Gastroesophageal sphincter (tissue), 2 donors: ENCODE measurements around the gene NFKB1.

Source experiments
- POLR2A ChIP-seq, 2 donors: fragments of 450-650 bp; IDR thresholded peaks; one replicate each; pipeline ENCODE4 v1.6.1; 2017; ENCODE audit warnings: antibody characterized with exemption in 2 of 2, mild to moderate bottlenecking in 2 of 2, moderate library complexity in 1 of 2
- POLR2AphosphoS5 ChIP-seq: sonication (generic); formaldehyde crosslinking; IDR thresholded peaks from one replicate; pipeline ENCODE4 v1.6.1; 2017; ENCODE audit warnings: antibody characterized with exemption

- TF ChIP-seq POLR2A (IDR thresholded peaks at IDR 0.05) = no peak
- TF ChIP-seq POLR2AphosphoS5 = no peak
Measured at GRCh38 chr4:102663073-102663472, 161.9 kb downstream of the NFKB1 start.
